Tibial artery (tissue), 4 donors: ENCODE data around the gene POGLUT2.
"Not testable (repeated sequence)": the region's sequence is repeated elsewhere in the genome, so short reads cannot be mapped to it uniquely, and the experiment has no call there.

ENCODE experiments used
- DNase-seq, 2 donors: peaks; one replicate each; pipeline ENCODE4 v3.0.0-alpha.2; 2019
- H3K27ac ChIP-seq, 2 donors: fragments of 200-600 bp; sonication (generic) in 1 of 2; 1 replicate in 1 of 2; 2 replicates in 1 of 2; pipeline ENCODE4 v1.5.1; 2018 to 2019; ENCODE audit warnings: mild to moderate bottlenecking in 1 of 2
- H3K27me3 ChIP-seq, 2 donors: fragments of 200-600 bp; sonication (generic) in 1 of 2; one replicate each; pipeline versions ENCODE4 v1.5.1 to v1.6.0; 2016 to 2019
- H3K36me3 ChIP-seq, 3 donors: fragments of 200-600 bp; sonication (generic) in 2 of 3; one replicate each; pipeline ENCODE4 v1.5.1; 2016 to 2019; ENCODE audit warnings: mild to moderate bottlenecking in 2 of 3
- H3K4me1 ChIP-seq, 4 donors: fragments of 200-600 bp; sonication (generic) in 2 of 4; 1 replicate in 3 of 4; 2 replicates in 1 of 4; pipeline ENCODE4 v1.5.1; 2016 to 2019
- H3K4me3 ChIP-seq, 2 donors: fragments of 200-600 bp; sonication (generic) in 1 of 2; 1 replicate in 1 of 2; 2 replicates in 1 of 2; pipeline ENCODE4 v1.5.1; 2018 to 2019; ENCODE audit warnings: mild to moderate bottlenecking in 2 of 2
- H3K9me3 ChIP-seq, 3 donors: fragments of 200-600 bp; sonication (generic) in 1 of 3; one replicate each; pipeline ENCODE4 v1.5.1; 2016 to 2019
- CTCF ChIP-seq, 2 experiments: fragments of 200-600 bp in 1 of 2; fragments of 450-650 bp in 1 of 2; IDR thresholded peaks; one replicate each; pipeline ENCODE4 v1.5.1; 2017 to 2019; ENCODE audit warnings: antibody characterized with exemption in 2 of 2, mild to moderate bottlenecking in 1 of 2, moderate library complexity in 1 of 2
- intact Hi-C: fragments of 100-400 bp; cut with DNase I; formaldehyde crosslinking; loops from one replicate; pipeline ENCODE4 v1.15.0; 2023; ENCODE audit warnings: low total_unique reads

Gene POGLUT2

GRCh38 chr13:102788683-102789082 is 10.1 kb downstream of the POGLUT2 start:
- intact Hi-C loops = no loop called here
- no peak for TF ChIP-seq CTCF (IDR thresholded peaks at IDR 0.05)
- H3K9me3 ChIP-seq = no peaks in the 10 kb centered on the region
- H3K36me3 ChIP-seq = peaks cover 10 to 69% (median 49%) of the 10 kb centered on the region in 3 donors
- DNase-seq = no peak
- no peak overlapping the region for H3K27ac ChIP-seq
- H3K4me3 ChIP-seq = no peak overlapping the region
- H3K4me1 ChIP-seq = no peaks in the 10 kb centered on the region
- no peaks in the 10 kb centered on the region for H3K27me3 ChIP-seq

- peaks cover 0 to 37% (median 34%) of the 10 kb centered on the region in 3 donors for H3K36me3 ChIP-seq
- no peak for TF ChIP-seq CTCF (IDR thresholded peaks at IDR 0.05)
- no peak overlapping the region for H3K27ac ChIP-seq
- H3K4me3 ChIP-seq = no peak overlapping the region
- no peaks in the 10 kb centered on the region for H3K4me1 ChIP-seq
- H3K9me3 ChIP-seq = no peaks in the 10 kb centered on the region
- intact Hi-C loops = no loop called here
- DNase-seq = no peak
- no peaks in the 10 kb centered on the region for H3K27me3 ChIP-seq
These were observed 14.3 kb downstream of the POGLUT2 start for GRCh38 chr13:102784483-102784882.

- DNase-seq = no peak
- H3K36me3 ChIP-seq = peaks cover 0 to 15% (median 13%) of the 10 kb centered on the region in 3 donors
- no peaks in the 10 kb centered on the region for H3K27me3 ChIP-seq
- intact Hi-C loops = no loop called here
- H3K27ac ChIP-seq = no peak overlapping the region
- no peak overlapping the region for H3K4me3 ChIP-seq
- no peaks in the 10 kb centered on the region for H3K9me3 ChIP-seq
- H3K4me1 ChIP-seq = no peaks in the 10 kb centered on the region
- TF ChIP-seq CTCF (IDR thresholded peaks at IDR 0.05) = no peak
These were observed 17.2 kb downstream of the POGLUT2 start for GRCh38 chr13:102781591-102781990.

- H3K4me1 ChIP-seq, H3K4me3 ChIP-seq, H3K9me3 ChIP-seq, H3K27ac ChIP-seq, intact Hi-C loops, DNase-seq, H3K27me3 ChIP-seq, H3K36me3 ChIP-seq: not testable (repeated sequence)
These were observed 18.1 kb downstream of the POGLUT2 start for GRCh38 chr13:102780656-102781055.

- intact Hi-C loops = no loop called here
- Histone ChIP-seq H3K27me3 (no peaks in the 10 kb centered on the region), H3K4me1 (no peaks in the 10 kb centered on the region), H3K4me3 (no peak overlapping the region), H3K27ac (no peak overlapping the region), H3K9me3 (no peaks in the 10 kb centered on the region), H3K36me3 (peaks cover 0 to 3% (median 0%) of the 10 kb centered on the region in 3 donors)
- no peak for TF ChIP-seq CTCF (IDR thresholded peaks at IDR 0.05)
- DNase-seq = no peak
These were observed 19.2 kb downstream of the POGLUT2 start for GRCh38 chr13:102779436-102780159.

- no peak for TF ChIP-seq CTCF (IDR thresholded peaks at IDR 0.05)
- intact Hi-C loops = no loop called here
- Histone ChIP-seq H3K36me3 (no peaks in the 10 kb centered on the region), H3K27me3 (no peaks in the 10 kb centered on the region), H3K9me3 (no peaks in the 10 kb centered on the region), H3K4me3 (no peak overlapping the region), H3K4me1 (peaks cover 0 to 4% (median 1%) of the 10 kb centered on the region in 4 donors), H3K27ac (no peak overlapping the region)
- DNase-seq = no peak
These were observed 21.0 kb downstream of the POGLUT2 start for GRCh38 chr13:102777736-102778135.
